ENCODE data around the gene PHTF2.
"Not testable (repeated sequence)": the region's sequence is repeated elsewhere in the genome, so short reads cannot be mapped to it uniquely, and the experiment has no call there.

GRCh38 chr7:77999168-77999567 is 200.6 kb downstream of the PHTF2 start:
- TF ChIP-seq, protein P1, sequence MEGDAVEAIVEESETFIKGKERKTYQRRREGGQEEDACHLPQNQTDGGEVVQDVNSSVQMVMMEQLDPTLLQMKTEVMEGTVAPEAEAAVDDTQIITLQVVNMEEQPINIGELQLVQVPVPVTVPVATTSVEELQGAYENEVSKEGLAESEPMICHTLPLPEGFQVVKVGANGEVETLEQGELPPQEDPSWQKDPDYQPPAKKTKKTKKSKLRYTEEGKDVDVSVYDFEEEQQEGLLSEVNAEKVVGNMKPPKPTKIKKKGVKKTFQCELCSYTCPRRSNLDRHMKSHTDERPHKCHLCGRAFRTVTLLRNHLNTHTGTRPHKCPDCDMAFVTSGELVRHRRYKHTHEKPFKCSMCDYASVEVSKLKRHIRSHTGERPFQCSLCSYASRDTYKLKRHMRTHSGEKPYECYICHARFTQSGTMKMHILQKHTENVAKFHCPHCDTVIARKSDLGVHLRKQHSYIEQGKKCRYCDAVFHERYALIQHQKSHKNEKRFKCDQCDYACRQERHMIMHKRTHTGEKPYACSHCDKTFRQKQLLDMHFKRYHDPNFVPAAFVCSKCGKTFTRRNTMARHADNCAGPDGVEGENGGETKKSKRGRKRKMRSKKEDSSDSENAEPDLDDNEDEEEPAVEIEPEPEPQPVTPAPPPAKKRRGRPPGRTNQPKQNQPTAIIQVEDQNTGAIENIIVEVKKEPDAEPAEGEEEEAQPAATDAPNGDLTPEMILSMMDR (conservative IDR thresholded peaks at IDR 0.05), result not testable (repeated sequence)
- not testable (repeated sequence) for TF ChIP-seq ZFX (IDR thresholded peaks at IDR 0.05)

Data from C4-2B (cell line).